H1 (cell line): Measurements from ENCODE around the gene TIAM2. TPM values are rescaled to one million over a fixed set of nuclear protein-coding genes. Genes with fewer than 3 reads are reported as not detected.

ENCODE experiments used
- CBX8 ChIP-seq: fragments of 300-800, 300-1000 bp; sonication (generic); IDR thresholded peaks from 2 replicates; pipeline ENCODE4 v1.7.1; 2016; ENCODE audit warnings: low read depth, low read length, borderline replicate concordance
- GTF2F1 ChIP-seq: IDR thresholded peaks from 2 replicates; pipeline ENCODE4 v1.6.1; 2012; ENCODE audit warnings: low read depth, low read length, improper control_type of control experiment, borderline replicate concordance
- HDAC6 ChIP-seq: IDR thresholded peaks from one replicate; pipeline ENCODE4 v1.7.1; 2012; ENCODE audit warnings: low read depth, mild to moderate bottlenecking, inconsistent platforms, low read length, moderate library complexity
- KDM5A ChIP-seq: fragments of 200-600 bp; IDR thresholded peaks from 2 replicates; pipeline ENCODE4 v1.7.1; 2012; ENCODE audit warnings: mild to moderate bottlenecking, low read length, inconsistent platforms, mixed read lengths
- POLR2A ChIP-seq, 2 experiments: IDR thresholded peaks; 1 replicate in 1 of 2; 2 replicates in 1 of 2; pipeline ENCODE4 v1.6.1; 2011; ENCODE audit warnings: low read depth in 2 of 2, low read length in 2 of 2, mild to moderate bottlenecking in 2 of 2; ENCODE audit errors: control extremely low read depth in 1 of 2
- POU5F1 ChIP-seq: IDR thresholded peaks from 2 replicates; pipeline ENCODE4 v1.6.1; 2011; ENCODE audit warnings: low read depth, mild to moderate bottlenecking, low read length, moderate library complexity
- RBBP5 ChIP-seq: IDR thresholded peaks from 2 replicates; pipeline ENCODE4 v1.7.1; 2012; ENCODE audit warnings: low read depth, mild to moderate bottlenecking, inconsistent platforms, low read length, moderate library complexity, borderline replicate concordance
- SIX5 ChIP-seq: IDR thresholded peaks from 2 replicates; pipeline ENCODE4 v1.6.1; 2011; ENCODE audit warnings: mild to moderate bottlenecking, low read depth, low read length
- SP4 ChIP-seq: IDR thresholded peaks from 2 replicates; pipeline ENCODE4 v1.6.1; 2012; ENCODE audit warnings: low read length, inconsistent platforms
- polyA plus RNA-seq, 7 experiments: library from polyadenylated mRNA; depleted of rRNA in 3 of 7; stranded (reverse) in 5 of 7; unstranded in 2 of 7; fragments of >200 nt in 5 of 7; fragments of 200-250 nt in 2 of 7; gene quantifications; 1 replicate in 5 of 7; 2 replicates in 1 of 7; 4 replicates in 1 of 7; pipeline versions ENCODE4 v1.2.1 to v1.2.3, GENCODE V29; 2011 to 2013; ENCODE audit warnings: missing spikeins in 2 of 7, mixed read lengths in 2 of 7
- total RNA-seq: library from RNA; stranded (reverse); fragmentation: NEBNext Ultra II Directional; extraction: Animal tissue kit (Norgen Biotek cat#: 25700); gene quantifications from 2 replicates; pipeline ENCODE4 v1.2.1, GENCODE V29; 2021

The TIAM2 gene
- total and polyA plus RNA-seq, 2 of the 8 experiments (the other 6 are each of a cell fraction or from before 2014, with no cell fraction given) = 7.4 to 23.9 TPM

DNA sequence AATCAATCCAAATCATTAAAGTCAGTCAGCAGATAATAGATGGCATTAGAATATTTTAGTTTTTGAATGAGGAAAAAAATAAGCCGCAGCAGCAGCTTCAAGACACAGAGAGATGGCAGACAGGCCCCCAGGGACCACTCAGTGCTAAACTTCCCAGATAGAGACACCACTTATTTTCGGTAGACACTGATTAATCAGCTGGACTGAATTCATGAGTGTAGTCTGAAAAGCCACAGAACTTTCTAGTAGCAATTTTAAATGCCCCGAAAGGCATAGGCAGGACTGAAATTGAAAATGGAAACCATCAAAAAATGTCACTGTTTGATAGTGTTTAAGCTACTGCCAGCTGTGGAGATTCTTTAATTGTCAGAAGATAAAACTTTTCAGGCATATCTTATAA, 265.6 kb downstream of the TIAM2 start (continued):
- TF ChIP-seq POLR2A (IDR thresholded peaks at IDR 0.05; ENCODE audit: control extremely low read depth in 1 of 2, low read depth in 2 of 2, low read length in 2 of 2) (no peak), KDM5A (no peak), GTF2F1 (no peak), POU5F1 (no peak), SP4 (no peak), RBBP5 (no peak), CBX8 (no peak), HDAC6 (no peak), SIX5 (no peak)
